ENCODE results near the gene CENPQ. TPM values are rescaled to one million over a fixed set of nuclear protein-coding genes. Genes with fewer than 3 reads are reported as not detected.

The CENPQ gene
- total RNA-seq, 1 donor from 2014 or later: 48.8 TPM

- Histone ChIP-seq H4K20me1 (ENCODE audit: low read depth) (no peaks in the 10 kb centered on the region), H3K4me1 (no peaks in the 10 kb centered on the region), H3K79me2 (ENCODE audit: low read depth) (no peaks in the 10 kb centered on the region), H3K27me3 (no peaks in the 10 kb centered on the region), H3K36me3 (no peaks in the 10 kb centered on the region), H2AFZ (replicated peaks) (no peak overlapping the region), H3F3A (ENCODE audit: low read depth) (no peaks in the 10 kb centered on the region), H3K9me3 (ENCODE audit: low read depth) (no peaks in the 10 kb centered on the region), H3K27ac (no peak overlapping the region), H3K4me3 (no peak overlapping the region), H3K9ac (no peak overlapping the region), H3K4me2 (no peak overlapping the region)
- Mint-ChIP-seq H3K27me3 (ENCODE audit: insufficient read depth, low read depth) (no peaks in the 10 kb centered on the region), H3K36me3 (no peaks in the 10 kb centered on the region), H3K27ac (no peak overlapping the region), H3K4me1 (no peaks in the 10 kb centered on the region), H3K4me3 (no peak overlapping the region), H3K9me3 (no peaks in the 10 kb centered on the region)
- TF ChIP-seq CTCF (IDR thresholded peaks at IDR 0.05) (no peak), EZH2 (IDR thresholded peaks at IDR 0.05) (no peak), EZH2phosphoT487 (IDR thresholded peaks at IDR 0.05) (no peak)
- DNase-seq (ENCODE audit: low spot score): no peak
These were observed 67.1 kb downstream of the CENPQ start for GRCh38 chr6:49530141-49530776.

GRCh38 chr6:49531774-49532569 is 68.8 kb downstream of the CENPQ start:
- no peaks in the 10 kb centered on the region for H3K9me3 Mint-ChIP-seq
- H3K4me2 ChIP-seq: no peak overlapping the region
- peak overlapping the region; percentile 86 for H2AFZ ChIP-seq (replicated peaks)
- no peaks in the 10 kb centered on the region for H3K27me3 ChIP-seq
- H3K9ac ChIP-seq: no peak overlapping the region
- H3K36me3 ChIP-seq: no peaks in the 10 kb centered on the region
- no peak overlapping the region for H3K4me3 ChIP-seq
- no peaks in the 10 kb centered on the region for H3K4me1 Mint-ChIP-seq
- H3K9me3 ChIP-seq (ENCODE audit: low read depth): no peaks in the 10 kb centered on the region
- H3K79me2 ChIP-seq (ENCODE audit: low read depth): no peaks in the 10 kb centered on the region
- H3F3A ChIP-seq (ENCODE audit: low read depth): no peaks in the 10 kb centered on the region
- H3K4me3 Mint-ChIP-seq: no peak overlapping the region
- H3K27ac Mint-ChIP-seq: no peak overlapping the region
- no peaks in the 10 kb centered on the region for H4K20me1 ChIP-seq (ENCODE audit: low read depth)
- peaks cover 2% of the 10 kb centered on the region for H3K27me3 Mint-ChIP-seq (ENCODE audit: insufficient read depth, low read depth)
- TF ChIP-seq CTCF (IDR thresholded peaks at IDR 0.05) (peak; percentile 96), EZH2phosphoT487 (IDR thresholded peaks at IDR 0.05) (no peak)
- H3K4me1 ChIP-seq: no peaks in the 10 kb centered on the region
- peak; percentile 73 for DNase-seq (ENCODE audit: low spot score)
- no peaks in the 10 kb centered on the region for H3K36me3 Mint-ChIP-seq
- no peak overlapping the region for H3K27ac ChIP-seq

- Histone ChIP-seq H3K79me2 (ENCODE audit: low read depth) (no peaks in the 10 kb centered on the region), H3K4me2 (no peak overlapping the region), H3K4me1 (peaks cover 2% of the 10 kb centered on the region), H3K9ac (no peak overlapping the region), H3K27me3 (no peaks in the 10 kb centered on the region), H3K9me3 (ENCODE audit: low read depth) (no peaks in the 10 kb centered on the region), H3F3A (ENCODE audit: low read depth) (no peaks in the 10 kb centered on the region), H2AFZ (replicated peaks) (no peak overlapping the region), H3K27ac (no peak overlapping the region), H3K36me3 (no peaks in the 10 kb centered on the region), H4K20me1 (ENCODE audit: low read depth) (no peaks in the 10 kb centered on the region), H3K4me3 (no peak overlapping the region)
- no peaks in the 10 kb centered on the region for H3K9me3 Mint-ChIP-seq
- no peak overlapping the region for H3K4me3 Mint-ChIP-seq
- H3K4me1 Mint-ChIP-seq: no peaks in the 10 kb centered on the region
- H3K27me3 Mint-ChIP-seq (ENCODE audit: insufficient read depth, low read depth): peaks cover 2% of the 10 kb centered on the region
- no peak for DNase-seq (ENCODE audit: low spot score)
- H3K27ac Mint-ChIP-seq: no peak overlapping the region
- no peaks in the 10 kb centered on the region for H3K36me3 Mint-ChIP-seq
- TF ChIP-seq EZH2 (IDR thresholded peaks at IDR 0.05) (no peak), EZH2phosphoT487 (IDR thresholded peaks at IDR 0.05) (no peak), CTCF (IDR thresholded peaks at IDR 0.05) (no peak)
These were observed 72.6 kb downstream of the CENPQ start for GRCh38 chr6:49535795-49536194.
